K562 (cell line): ENCODE data around the gene OR2B2. TPM values are rescaled to one million over a fixed set of nuclear protein-coding genes. Genes with fewer than 3 reads are reported as not detected.
A peak's percentile ranks its signal among the peaks of the same experiment; 100 is the strongest.

ENCODE experiments used
- CBFB ChIP-seq: sonication (generic); formaldehyde crosslinking; IDR thresholded peaks from 2 replicates; pipeline ENCODE4 v1.4.0; 2020; ENCODE audit warnings: mild to moderate bottlenecking, missing genetic modification reagents
- ELF1 ChIP-seq: fragments of 200-800 bp; sonication (Bioruptor generic); IDR thresholded peaks from 2 replicates; pipeline ENCODE4 v1.6.1; 2016; ENCODE audit warnings: missing genetic modification characterization, missing compliant biosample characterization
- FOXP1 ChIP-seq: sonication (generic); formaldehyde crosslinking; IDR thresholded peaks from 2 replicates; pipeline ENCODE4 v1.8.0; 2022; ENCODE audit warnings: mild to moderate bottlenecking, missing genetic modification reagents
- GATAD2B ChIP-seq: fragments of 450-650 bp; IDR thresholded peaks from 2 replicates; pipeline ENCODE4 v1.6.1; 2017; ENCODE audit warnings: mild to moderate bottlenecking, borderline replicate concordance
- HDAC8 ChIP-seq: fragments of 450-650 bp; IDR thresholded peaks from 2 replicates; pipeline ENCODE4 v1.6.1; 2016; ENCODE audit warnings: mild to moderate bottlenecking, missing genetic modification characterization, moderate library complexity, missing compliant biosample characterization
- MIER1 ChIP-seq: fragments of 450-650 bp; IDR thresholded peaks from 2 replicates; pipeline ENCODE4 v1.6.1; 2016; ENCODE audit warnings: antibody characterized with exemption, mild to moderate bottlenecking, low read depth
- NONO ChIP-seq, 2 experiments: fragments of 200-400 bp in 1 of 2; fragments of 450-650 bp in 1 of 2; formaldehyde crosslinking in 1 of 2; IDR thresholded peaks; 2 replicates each; pipeline ENCODE4 v1.6.1; 2017; ENCODE audit warnings: low read depth in 2 of 2, mild to moderate bottlenecking in 2 of 2, moderate library complexity in 2 of 2, low read length in 1 of 2
- RBM14 ChIP-seq: fragments of 200-400 bp; formaldehyde crosslinking; IDR thresholded peaks from 2 replicates; pipeline ENCODE4 v1.6.1; 2018; ENCODE audit warnings: low read depth, mild to moderate bottlenecking, low read length, moderate library complexity, borderline replicate concordance; ENCODE audit not compliant: insufficient read depth
- RBM17 ChIP-seq: fragments of 200-400 bp; formaldehyde crosslinking; IDR thresholded peaks from 2 replicates; pipeline ENCODE4 v1.6.1; 2017; ENCODE audit warnings: low read depth, mild to moderate bottlenecking, low read length, borderline replicate concordance
- TAF9B ChIP-seq: fragments of 450-650 bp; IDR thresholded peaks from 2 replicates; pipeline ENCODE4 v1.6.1; 2018; ENCODE audit warnings: mild to moderate bottlenecking; ENCODE audit not compliant: partially characterized antibody
- ZBTB9 ChIP-seq: fragments of 450-650 bp; formaldehyde crosslinking; IDR thresholded peaks from 2 replicates; pipeline ENCODE4 v1.4.0; 2020; ENCODE audit warnings: mild to moderate bottlenecking, moderate library complexity
- ZFX ChIP-seq: sonication (generic); formaldehyde crosslinking; IDR thresholded peaks from 2 replicates; pipeline ENCODE4 v1.8.0; 2022; ENCODE audit warnings: mild to moderate bottlenecking, missing genetic modification reagents, moderate library complexity
- ZNF316 ChIP-seq: fragments of 450-650 bp; IDR thresholded peaks from 2 replicates; pipeline ENCODE4 v1.6.1; 2016
- ZNF324 ChIP-seq: fragments of 250-450 bp; sonication (Bioruptor Pico); IDR thresholded peaks from 2 replicates; pipeline ENCODE4 v1.4.0; 2020; ENCODE audit warnings: mild to moderate bottlenecking
- ZNF507 ChIP-seq: conservative IDR thresholded peaks from 2 replicates; pipeline ENCODE4 v1.6.1; 2017; ENCODE audit warnings: missing genetic modification characterization, missing compliant biosample characterization
- polyA plus RNA-seq, 8 experiments: library from polyadenylated mRNA; depleted of rRNA in 4 of 8; stranded (reverse) in 5 of 8; unstranded in 3 of 8; fragments of >200 nt; fragmentation: Nextera tagmentation in 2 of 8; fragmentation: Illumina TruSeq in 1 of 8; extraction: Ambion mirVana in 2 of 8; extraction: Trizol in 1 of 8; gene quantifications; 2 replicates each; pipeline versions ENCODE4 v1.2.1 to v1.2.3, GENCODE V29; 2011 to 2014; ENCODE audit warnings: inconsistent platforms in 1 of 8, missing spikeins in 1 of 8
- total RNA-seq, 7 experiments: library from RNA; depleted of rRNA in 6 of 7; stranded (reverse); fragments of >200 nt in 6 of 7; fragmentation: Illumina TruSeq in 2 of 7; extraction: Trizol in 2 of 7; gene quantifications; 2 replicates each; pipeline versions ENCODE4 v1.2.1 to v1.2.3, GENCODE V29; 2011 to 2021; ENCODE audit warnings: low replicate concordance in 1 of 7
- TF ChIP-seq, protein P1 (sequence below), 2 experiments: fragments of 450-650 bp in 1 of 2; sonication (generic) in 1 of 2; formaldehyde crosslinking in 1 of 2; IDR thresholded peaks; 2 replicates each; pipeline versions ENCODE4 v1.7.1 to v1.9.0; 2016 to 2022; ENCODE audit warnings: inconsistent platforms in 1 of 2, mild to moderate bottlenecking in 1 of 2, missing genetic modification reagents in 1 of 2

Gene OR2B2
- total and polyA plus RNA-seq, 9 of the 15 experiments (the other 6 are each of a cell fraction or from before 2014, with no cell fraction given) = 0.24 TPM; not detected in 8

DNA sequence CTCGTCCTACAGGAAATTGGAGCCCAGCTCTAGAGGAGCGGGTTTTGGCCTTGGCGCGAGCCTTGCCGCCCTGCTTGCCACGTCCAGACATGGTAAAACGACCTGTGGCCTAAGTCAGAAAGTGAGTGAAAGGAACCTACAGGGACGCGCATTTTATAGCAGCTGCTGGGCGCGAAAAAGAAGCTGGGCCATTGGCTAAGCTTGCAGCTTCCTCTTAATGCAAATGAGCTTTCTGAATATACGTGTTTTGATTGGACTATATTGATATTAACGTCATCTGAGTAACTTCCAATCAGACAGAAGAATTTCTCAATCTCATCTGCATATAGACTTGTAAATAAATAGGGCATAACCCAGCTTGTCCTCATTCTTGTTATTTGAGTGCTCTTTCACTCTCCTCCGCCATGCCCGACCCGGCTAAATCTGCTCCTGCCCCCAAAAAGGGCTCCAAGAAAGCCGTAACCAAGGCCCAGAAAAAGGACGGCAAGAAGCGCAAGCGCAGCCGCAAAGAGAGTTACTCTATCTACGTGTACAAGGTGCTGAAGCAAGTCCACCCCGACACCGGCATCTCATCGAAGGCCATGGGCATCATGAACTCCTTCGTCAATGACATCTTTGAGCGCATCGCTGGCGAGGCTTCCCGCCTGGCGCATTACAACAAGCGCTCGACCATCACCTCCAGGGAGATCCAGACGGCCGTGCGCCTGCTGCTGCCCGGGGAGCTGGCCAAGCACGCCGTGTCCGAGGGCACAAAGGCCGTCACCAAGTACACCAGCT, 18.9 kb downstream of the OR2B2 start (continued):
- TF ChIP-seq NONO (IDR thresholded peaks at IDR 0.05; ENCODE audit: low read depth in 2 of 2, low read length in 1 of 2) (peak; percentile 14 to 88; a peak in 1 of 4 replicates), ZBTB9 (CRISPR knock-in tag) (no peak), HDAC8 (no peak), RBM17 (no peak), TAF9B (peak; percentile 97), ELF1 (tag) (peak; percentile 67; the same call in 1 of the 2 replicates), FOXP1 (CRISPR knock-in tag) (peak; percentile 97), GATAD2B (peak; percentile 13; the same call in 1 of the 2 replicates), ZNF316 (no peak), RBM14 (peak; percentile 81; the same call in 1 of the 2 replicates), CBFB (CRISPR knock-in tag) (no peak), ZNF507 (tag) (no peak), MIER1 (no peak), ZFX (CRISPR knock-in tag) (peak; percentile 98), ZNF324 (CRISPR knock-in tag) (no peak)
- TF ChIP-seq, protein P1, sequence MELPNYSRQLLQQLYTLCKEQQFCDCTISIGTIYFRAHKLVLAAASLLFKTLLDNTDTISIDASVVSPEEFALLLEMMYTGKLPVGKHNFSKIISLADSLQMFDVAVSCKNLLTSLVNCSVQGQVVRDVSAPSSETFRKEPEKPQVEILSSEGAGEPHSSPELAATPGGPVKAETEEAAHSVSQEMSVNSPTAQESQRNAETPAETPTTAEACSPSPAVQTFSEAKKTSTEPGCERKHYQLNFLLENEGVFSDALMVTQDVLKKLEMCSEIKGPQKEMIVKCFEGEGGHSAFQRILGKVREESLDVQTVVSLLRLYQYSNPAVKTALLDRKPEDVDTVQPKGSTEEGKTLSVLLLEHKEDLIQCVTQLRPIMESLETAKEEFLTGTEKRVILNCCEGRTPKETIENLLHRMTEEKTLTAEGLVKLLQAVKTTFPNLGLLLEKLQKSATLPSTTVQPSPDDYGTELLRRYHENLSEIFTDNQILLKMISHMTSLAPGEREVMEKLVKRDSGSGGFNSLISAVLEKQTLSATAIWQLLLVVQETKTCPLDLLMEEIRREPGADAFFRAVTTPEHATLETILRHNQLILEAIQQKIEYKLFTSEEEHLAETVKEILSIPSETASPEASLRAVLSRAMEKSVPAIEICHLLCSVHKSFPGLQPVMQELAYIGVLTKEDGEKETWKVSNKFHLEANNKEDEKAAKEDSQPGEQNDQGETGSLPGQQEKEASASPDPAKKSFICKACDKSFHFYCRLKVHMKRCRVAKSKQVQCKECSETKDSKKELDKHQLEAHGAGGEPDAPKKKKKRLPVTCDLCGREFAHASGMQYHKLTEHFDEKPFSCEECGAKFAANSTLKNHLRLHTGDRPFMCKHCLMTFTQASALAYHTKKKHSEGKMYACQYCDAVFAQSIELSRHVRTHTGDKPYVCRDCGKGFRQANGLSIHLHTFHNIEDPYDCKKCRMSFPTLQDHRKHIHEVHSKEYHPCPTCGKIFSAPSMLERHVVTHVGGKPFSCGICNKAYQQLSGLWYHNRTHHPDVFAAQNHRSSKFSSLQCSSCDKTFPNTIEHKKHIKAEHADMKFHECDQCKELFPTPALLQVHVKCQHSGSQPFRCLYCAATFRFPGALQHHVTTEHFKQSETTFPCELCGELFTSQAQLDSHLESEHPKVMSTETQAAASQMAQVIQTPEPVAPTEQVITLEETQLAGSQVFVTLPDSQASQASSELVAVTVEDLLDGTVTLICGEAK (IDR thresholded peaks at IDR 0.05) = no peak; the same call in 1 of the 2 replicates
- TF ChIP-seq, protein P1 (CRISPR knock-in tag; IDR thresholded peaks at IDR 0.05) = peak; percentile 60
